ENCODE data around the gene FAM169A. TPM values are rescaled to one million over a fixed set of nuclear protein-coding genes. Genes with fewer than 3 reads are reported as not detected.

The FAM169A gene
- total and polyA plus RNA-seq, 10 of the 15 experiments (the other 5 are each of a cell fraction or from before 2014, with no cell fraction given) = 0.37 to 15.4 (median 4.7) TPM

GRCh38 chr5:74889523-74890105, 23.4 kb upstream of the FAM169A start (continued):
- no peak for TF ChIP-seq TBL1XR1 (IDR thresholded peaks at IDR 0.05; ENCODE audit: low read depth, low read length)
- TF ChIP-seq RAD21 (IDR thresholded peaks at IDR 0.05; ENCODE audit: insufficient read depth, low read depth, low read length) = no peak
- TF ChIP-seq IRF4 (IDR thresholded peaks at IDR 0.05; ENCODE audit: low read depth, low read length) = peak; percentile 82
- TF ChIP-seq PKNOX1 (IDR thresholded peaks at IDR 0.05) = peak; percentile 16; the same call in 1 of the 2 replicates
- peak; percentile 88 for TF ChIP-seq TCF12 (IDR thresholded peaks at IDR 0.05; ENCODE audit: low read depth, low read length)
- TF ChIP-seq ZBTB11 (CRISPR knock-in tag; IDR thresholded peaks at IDR 0.05) = no peak
- peak; percentile 43; the same call in 1 of the 2 replicates for TF ChIP-seq NFIC (IDR thresholded peaks at IDR 0.05; ENCODE audit: low read depth, low read length)
- TF ChIP-seq BACH1 (IDR thresholded peaks at IDR 0.05; ENCODE audit: borderline replicate concordance) = no peak
- peak; percentile 30 for TF ChIP-seq RUNX3 (IDR thresholded peaks at IDR 0.05; ENCODE audit: low read length)
- TF ChIP-seq SPI1 (IDR thresholded peaks at IDR 0.05; ENCODE audit: borderline replicate concordance, insufficient read depth, low read depth, low read length) = 0 out of 2 replicates have a peak, but pooled peaks have one; percentile 28
- peak in 1 of 2 experiments; percentile 35; a peak in 1 of 4 replicates for TF ChIP-seq SRF (IDR thresholded peaks at IDR 0.05; ENCODE audit: low read depth in 2 of 2, low read length in 2 of 2)
- TF ChIP-seq BMI1 (IDR thresholded peaks at IDR 0.05; ENCODE audit: borderline replicate concordance) = no peak
- peak; percentile 54 for TF ChIP-seq PBX3 (IDR thresholded peaks at IDR 0.05; ENCODE audit: insufficient replicate concordance, low read depth, low read length)
- no peak for TF ChIP-seq IRF5 (IDR thresholded peaks at IDR 0.05; ENCODE audit: borderline replicate concordance)
